Measurements from ENCODE around the gene SLC7A8. TPM values are rescaled to one million over a fixed set of nuclear protein-coding genes. Genes with fewer than 3 reads are reported as not detected.
"Not testable (repeated sequence)": the region's sequence is repeated elsewhere in the genome, so short reads cannot be mapped to it uniquely, and the experiment has no call there.

SLC7A8 gene
- 56.5 and 83.7 TPM in 2 replicates for total RNA-seq (ENCODE audit: low replicate concordance)

GRCh38 chr14:23183479-23183878 lies at the start of gene SLC7A8:
Gene SLC7A8, minus strand, starts transcription at chr14:23183660. Its CDS starts 746 bp downstream, at chr14:23182914.
- H3K4me2 ChIP-seq = peak within 1 kb of the TSS; percentile 77
- Mint-ChIP-seq H3K4me1 (peaks cover 38% of the 10 kb centered on the region), H3K27me3 (ENCODE audit: insufficient read depth, low read depth) (peaks cover 3% of the 10 kb centered on the region), H3K9me3 (no peaks in the 10 kb centered on the region), H3K27ac (no peak within 1 kb of the TSS), H3K4me3 (no peak within 1 kb of the TSS), H3K36me3 (peaks cover 2% of the 10 kb centered on the region)
- no peaks in the 10 kb centered on the region for H4K20me1 ChIP-seq (ENCODE audit: low read depth)
- peaks cover 43% of the 10 kb centered on the region for H3K79me2 ChIP-seq (ENCODE audit: low read depth)
- peaks cover 38% of the 10 kb centered on the region for H3F3A ChIP-seq (ENCODE audit: low read depth)
- H3K27me3 ChIP-seq = no peaks in the 10 kb centered on the region
- H2AFZ ChIP-seq (replicated peaks) = peak within 1 kb of the TSS; percentile 99
- H3K27ac ChIP-seq = no peak within 1 kb of the TSS
- peak within 1 kb of the TSS; percentile 22 for H3K9ac ChIP-seq
- H3K9me3 ChIP-seq (ENCODE audit: low read depth) = no peaks in the 10 kb centered on the region
- no peaks in the 10 kb centered on the region for H3K36me3 ChIP-seq
- TF ChIP-seq EZH2phosphoT487 (IDR thresholded peaks at IDR 0.05) (no peak), EZH2 (IDR thresholded peaks at IDR 0.05) (no peak)
- TF ChIP-seq, protein P1, sequence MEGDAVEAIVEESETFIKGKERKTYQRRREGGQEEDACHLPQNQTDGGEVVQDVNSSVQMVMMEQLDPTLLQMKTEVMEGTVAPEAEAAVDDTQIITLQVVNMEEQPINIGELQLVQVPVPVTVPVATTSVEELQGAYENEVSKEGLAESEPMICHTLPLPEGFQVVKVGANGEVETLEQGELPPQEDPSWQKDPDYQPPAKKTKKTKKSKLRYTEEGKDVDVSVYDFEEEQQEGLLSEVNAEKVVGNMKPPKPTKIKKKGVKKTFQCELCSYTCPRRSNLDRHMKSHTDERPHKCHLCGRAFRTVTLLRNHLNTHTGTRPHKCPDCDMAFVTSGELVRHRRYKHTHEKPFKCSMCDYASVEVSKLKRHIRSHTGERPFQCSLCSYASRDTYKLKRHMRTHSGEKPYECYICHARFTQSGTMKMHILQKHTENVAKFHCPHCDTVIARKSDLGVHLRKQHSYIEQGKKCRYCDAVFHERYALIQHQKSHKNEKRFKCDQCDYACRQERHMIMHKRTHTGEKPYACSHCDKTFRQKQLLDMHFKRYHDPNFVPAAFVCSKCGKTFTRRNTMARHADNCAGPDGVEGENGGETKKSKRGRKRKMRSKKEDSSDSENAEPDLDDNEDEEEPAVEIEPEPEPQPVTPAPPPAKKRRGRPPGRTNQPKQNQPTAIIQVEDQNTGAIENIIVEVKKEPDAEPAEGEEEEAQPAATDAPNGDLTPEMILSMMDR (IDR thresholded peaks at IDR 0.05) = no peak
- peaks cover 21% of the 10 kb centered on the region for H3K4me1 ChIP-seq
- peak within 1 kb of the TSS; percentile 79 for H3K4me3 ChIP-seq
- DNase-seq (ENCODE audit: low spot score) = peak; percentile 85

DNA sequence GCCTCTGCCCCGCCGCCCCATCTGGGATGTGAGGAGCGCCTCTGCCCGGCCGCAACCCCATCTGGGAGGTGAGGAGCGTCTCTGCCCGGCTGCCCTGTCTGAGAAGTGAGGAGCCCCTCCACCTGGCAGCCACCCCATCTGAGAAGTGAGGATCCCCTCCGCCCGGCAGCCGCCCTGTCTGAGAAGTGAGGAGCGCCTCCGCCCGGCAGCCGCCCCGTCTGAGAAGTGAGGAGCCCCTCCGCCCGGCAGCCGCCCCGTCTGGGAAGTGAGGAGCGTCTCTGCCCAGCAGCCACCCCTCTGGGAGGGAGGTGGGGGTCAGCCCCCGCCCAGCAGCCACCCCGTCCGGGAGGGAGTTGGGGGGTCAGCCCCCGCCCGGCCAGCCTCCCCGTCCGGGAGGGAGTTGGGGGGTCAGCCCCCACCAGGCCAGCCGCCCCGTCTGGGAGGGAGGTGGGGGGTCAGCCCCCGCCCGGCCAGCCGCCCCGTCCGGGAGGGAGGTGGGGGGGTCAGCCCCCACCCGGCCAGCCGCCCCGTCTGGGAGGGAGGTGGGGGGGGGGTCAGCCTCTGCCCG lies 48.9 kb upstream of the SLC7A8 start:
- H4K20me1 ChIP-seq (ENCODE audit: low read depth); H2AFZ ChIP-seq (replicated peaks); H3K79me2 ChIP-seq (ENCODE audit: low read depth); H3K9ac ChIP-seq; H3K27me3 Mint-ChIP-seq (ENCODE audit: insufficient read depth, low read depth); H3K27ac Mint-ChIP-seq; H3K4me3 ChIP-seq; H3K4me1 Mint-ChIP-seq; H3K27me3 ChIP-seq; H3K36me3 Mint-ChIP-seq; H3K9me3 ChIP-seq (ENCODE audit: low read depth); H3F3A ChIP-seq (ENCODE audit: low read depth); H3K27ac ChIP-seq; H3K4me3 Mint-ChIP-seq; DNase-seq (ENCODE audit: low spot score); H3K4me1 ChIP-seq; H3K36me3 ChIP-seq; H3K4me2 ChIP-seq: not testable (repeated sequence)
- peaks cover 15% of the 10 kb centered on the region for H3K9me3 Mint-ChIP-seq

DNA sequence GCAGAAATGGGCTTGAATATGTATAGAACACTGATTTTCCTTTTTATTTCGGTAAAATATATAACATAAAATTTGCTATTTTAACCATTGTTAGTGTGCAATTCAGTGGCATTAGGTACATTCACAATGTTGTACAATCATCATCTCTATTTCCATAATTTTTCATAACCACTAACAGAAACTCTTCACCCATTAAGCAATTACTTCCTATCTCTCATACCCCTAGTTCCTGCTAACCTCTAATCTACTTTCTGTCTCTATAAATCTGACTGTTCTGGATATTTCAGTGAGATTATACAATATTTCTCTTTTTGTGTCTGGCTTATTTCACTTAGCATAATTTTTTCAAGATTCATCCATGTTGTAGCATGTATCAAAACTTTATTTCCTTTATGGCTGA lies 45.4 kb upstream of the SLC7A8 start:
- Histone ChIP-seq H3K27me3 (no peaks in the 10 kb centered on the region), H3K9ac (no peak overlapping the region), H2AFZ (replicated peaks) (no peak overlapping the region), H3K4me1 (no peaks in the 10 kb centered on the region), H3K4me3 (no peak overlapping the region), H3K4me2 (no peak overlapping the region), H3K9me3 (ENCODE audit: low read depth) (no peaks in the 10 kb centered on the region), H3K36me3 (no peaks in the 10 kb centered on the region), H3K27ac (no peak overlapping the region), H4K20me1 (ENCODE audit: low read depth) (no peaks in the 10 kb centered on the region), H3F3A (ENCODE audit: low read depth) (no peaks in the 10 kb centered on the region), H3K79me2 (ENCODE audit: low read depth) (no peaks in the 10 kb centered on the region)
- DNase-seq (ENCODE audit: low spot score) = no peak
- Mint-ChIP-seq H3K4me3 (no peak overlapping the region), H3K4me1 (peaks cover 3% of the 10 kb centered on the region), H3K36me3 (no peaks in the 10 kb centered on the region), H3K27me3 (ENCODE audit: insufficient read depth, low read depth) (peaks cover 5% of the 10 kb centered on the region), H3K27ac (no peak overlapping the region), H3K9me3 (peaks cover 25% of the 10 kb centered on the region)
- TF ChIP-seq EZH2phosphoT487 (IDR thresholded peaks at IDR 0.05) = no peak
- TF ChIP-seq EZH2 (IDR thresholded peaks at IDR 0.05) = no peak
- TF ChIP-seq, protein P1 (IDR thresholded peaks at IDR 0.05) = no peak

GRCh38 chr14:23227566-23227965 lies 44.1 kb upstream of the SLC7A8 start:
- H3K9me3 ChIP-seq (ENCODE audit: low read depth) = no peaks in the 10 kb centered on the region
- H2AFZ ChIP-seq (replicated peaks) = no peak overlapping the region
- no peak for DNase-seq (ENCODE audit: low spot score)
- H3K4me2 ChIP-seq = no peak overlapping the region
- TF ChIP-seq EZH2phosphoT487 (IDR thresholded peaks at IDR 0.05) (no peak), EZH2 (IDR thresholded peaks at IDR 0.05) (no peak)
- TF ChIP-seq, protein P1 (IDR thresholded peaks at IDR 0.05) = no peak
- no peaks in the 10 kb centered on the region for H3K4me1 ChIP-seq
- Mint-ChIP-seq H3K4me1 (no peaks in the 10 kb centered on the region), H3K27me3 (ENCODE audit: insufficient read depth, low read depth) (peaks cover 3% of the 10 kb centered on the region), H3K9me3 (peaks cover 23% of the 10 kb centered on the region), H3K4me3 (no peak overlapping the region), H3K36me3 (no peaks in the 10 kb centered on the region), H3K27ac (no peak overlapping the region)
- no peak overlapping the region for H3K27ac ChIP-seq
- H4K20me1 ChIP-seq (ENCODE audit: low read depth) = no peaks in the 10 kb centered on the region
- H3K9ac ChIP-seq = no peak overlapping the region
- H3K36me3 ChIP-seq = no peaks in the 10 kb centered on the region
- H3F3A ChIP-seq (ENCODE audit: low read depth) = no peaks in the 10 kb centered on the region
- no peaks in the 10 kb centered on the region for H3K79me2 ChIP-seq (ENCODE audit: low read depth)
- no peaks in the 10 kb centered on the region for H3K27me3 ChIP-seq
- H3K4me3 ChIP-seq = no peak overlapping the region

- H3K4me2 ChIP-seq; H3K9me3 ChIP-seq (ENCODE audit: low read depth); H3K36me3 ChIP-seq; DNase-seq (ENCODE audit: low spot score); H3K27me3 Mint-ChIP-seq (ENCODE audit: insufficient read depth, low read depth); H3K27me3 ChIP-seq; H3K4me3 ChIP-seq; H3K27ac ChIP-seq; H3K27ac Mint-ChIP-seq; H3F3A ChIP-seq (ENCODE audit: low read depth); H3K36me3 Mint-ChIP-seq; H3K4me3 Mint-ChIP-seq; H3K4me1 Mint-ChIP-seq; H4K20me1 ChIP-seq (ENCODE audit: low read depth); H2AFZ ChIP-seq (replicated peaks); H3K79me2 ChIP-seq (ENCODE audit: low read depth); H3K9ac ChIP-seq; H3K4me1 ChIP-seq: not testable (repeated sequence)
- H3K9me3 Mint-ChIP-seq = peaks cover 17% of the 10 kb centered on the region
Observed at GRCh38 chr14:23224958-23225357, 41.5 kb upstream of the SLC7A8 start.

All from neural progenitor cell (in vitro differentiated cells).